H9 (cell line): ENCODE measurements around the gene MOB1B. TPM values are rescaled to one million over a fixed set of nuclear protein-coding genes. Genes with fewer than 3 reads are reported as not detected.

Source experiments
- DNase-seq: peaks from one replicate; pipeline ENCODE4 v3.0.0-alpha.2; 2017
- H2AFZ ChIP-seq: one replicate; pipeline ENCODE4 v1.6.1; 2013; ENCODE audit warnings: mild to moderate bottlenecking, low read length, control low read depth, moderate library complexity
- H2AK5ac ChIP-seq: 2 replicates; pipeline ENCODE4 v1.6.1; 2013; ENCODE audit warnings: low read length, control low read depth, mixed read lengths; ENCODE audit not compliant: insufficient read length
- H2BK120ac ChIP-seq: one replicate; pipeline ENCODE4 v1.6.1; 2013; ENCODE audit warnings: low read depth, mild to moderate bottlenecking, low read length, control low read depth, inconsistent platforms; ENCODE audit not compliant: poor library complexity, severe bottlenecking
- H2BK12ac ChIP-seq: 2 replicates; pipeline ENCODE4 v1.6.1; 2013; ENCODE audit warnings: low read length, control low read depth, mixed read lengths, low read depth; ENCODE audit not compliant: insufficient read length
- H2BK15ac ChIP-seq: 2 replicates; pipeline ENCODE4 v1.6.1; 2013; ENCODE audit warnings: low read depth, low read length, control low read depth
- H2BK20ac ChIP-seq: one replicate; pipeline ENCODE4 v1.6.1; 2013; ENCODE audit warnings: low read depth, mild to moderate bottlenecking, low read length, control low read depth, inconsistent platforms; ENCODE audit not compliant: poor library complexity, severe bottlenecking
- H2BK5ac ChIP-seq: 2 replicates; pipeline ENCODE4 v1.6.1; 2013; ENCODE audit warnings: low read length, control low read depth, mixed read lengths; ENCODE audit not compliant: insufficient read length
- H3K14ac ChIP-seq: 2 replicates; pipeline ENCODE4 v1.6.1; 2013; ENCODE audit warnings: low read length, control low read depth; ENCODE audit not compliant: insufficient read depth
- H3K18ac ChIP-seq: 2 replicates; pipeline ENCODE4 v1.6.1; 2013; ENCODE audit warnings: low read depth, mild to moderate bottlenecking, mixed read lengths, low read length, control low read depth; ENCODE audit not compliant: insufficient read length
- H3K23ac ChIP-seq: 2 replicates; pipeline ENCODE4 v1.6.1; 2013; ENCODE audit warnings: low read length, control low read depth, mixed read lengths, low read depth; ENCODE audit not compliant: insufficient read length
- H3K23me2 ChIP-seq: 2 replicates; pipeline ENCODE4 v1.6.1; 2013; ENCODE audit warnings: low read depth, mild to moderate bottlenecking, mixed read lengths, low read length, control low read depth; ENCODE audit not compliant: insufficient read length, poor library complexity, severe bottlenecking
- H3K27ac ChIP-seq: 2 replicates; pipeline ENCODE4 v1.5.1; 2013; ENCODE audit warnings: low read length, control low read depth, mixed read lengths, low read depth; ENCODE audit not compliant: insufficient read length
- H3K27me3 ChIP-seq: 2 replicates; pipeline ENCODE4 v1.6.1; 2013; ENCODE audit warnings: low read length, control low read depth, inconsistent platforms; ENCODE audit not compliant: insufficient read depth
- H3K4ac ChIP-seq: 2 replicates; pipeline ENCODE4 v1.6.1; 2013; ENCODE audit warnings: low read depth, mild to moderate bottlenecking, control low read depth, inconsistent platforms, low read length, moderate library complexity
- H3K4me1 ChIP-seq: 2 replicates; pipeline ENCODE4 v1.6.1; 2013; ENCODE audit warnings: low read length, control low read depth, inconsistent platforms; ENCODE audit not compliant: insufficient read depth
- H3K4me2 ChIP-seq: 2 replicates; pipeline ENCODE4 v1.6.1; 2013; ENCODE audit warnings: low read length, control low read depth, mixed read lengths; ENCODE audit not compliant: insufficient read length, insufficient read depth
- H3K56ac ChIP-seq: 2 replicates; pipeline ENCODE4 v1.6.1; 2013; ENCODE audit warnings: low read depth, mild to moderate bottlenecking, mixed read lengths, low read length, control low read depth; ENCODE audit not compliant: insufficient read length
- H3K79me1 ChIP-seq: 2 replicates; pipeline ENCODE4 v1.6.1; 2013; ENCODE audit warnings: low read depth, mild to moderate bottlenecking, moderate library complexity, low read length, control low read depth, inconsistent platforms; ENCODE audit not compliant: insufficient read depth, poor library complexity, severe bottlenecking
- H3K79me2 ChIP-seq: 2 replicates; pipeline ENCODE4 v1.6.1; 2013; ENCODE audit warnings: low read length, control low read depth, inconsistent platforms; ENCODE audit not compliant: insufficient read depth
- H3K9ac ChIP-seq: 2 replicates; pipeline ENCODE4 v1.6.1; 2013; ENCODE audit warnings: low read length, control low read depth, mixed read lengths; ENCODE audit not compliant: insufficient read length; ENCODE audit errors: extremely low read depth
- H3K9me3 ChIP-seq: one replicate; pipeline ENCODE4 v1.6.1; 2013; ENCODE audit warnings: low read depth, low read length, inconsistent platforms; ENCODE audit not compliant: control insufficient read depth
- H3T11ph ChIP-seq: one replicate; pipeline ENCODE4 v1.6.1; 2013; ENCODE audit warnings: mild to moderate bottlenecking, low read length, control low read depth, inconsistent platforms
- H4K20me1 ChIP-seq: one replicate; pipeline ENCODE4 v1.6.1; 2013; ENCODE audit not compliant: control insufficient read depth, insufficient read length, insufficient read depth
- H4K5ac ChIP-seq: 2 replicates; pipeline ENCODE4 v1.6.1; 2013; ENCODE audit warnings: low read depth, mild to moderate bottlenecking, mixed read lengths, low read length, control low read depth; ENCODE audit not compliant: insufficient read length
- H4K8ac ChIP-seq: replicated peaks from 2 replicates; pipeline ENCODE4 v1.6.1; 2013; ENCODE audit warnings: low read length, control low read depth, mixed read lengths, low read depth; ENCODE audit not compliant: insufficient read length
- H4K91ac ChIP-seq: 2 replicates; pipeline ENCODE4 v1.6.1; 2013; ENCODE audit warnings: low read depth, mild to moderate bottlenecking, moderate library complexity, mixed read lengths, low read length, control low read depth; ENCODE audit not compliant: insufficient read length
- H3K27ac Mint-ChIP-seq, 3 experiments: 2 replicates in 2 of 3; 3 replicates in 1 of 3; pipeline ENCODE4 v1.8.0; 2020 to 2021; ENCODE audit warnings: mixed read lengths in 3 of 3, mild to moderate bottlenecking in 1 of 3, moderate library complexity in 1 of 3
- H3K27me3 Mint-ChIP-seq: 2 replicates; pipeline ENCODE4 v1.8.0; 2021; ENCODE audit warnings: low read depth, mild to moderate bottlenecking, moderate library complexity, mixed read lengths
- H3K36me3 Mint-ChIP-seq, 3 experiments: 2 replicates in 2 of 3; 3 replicates in 1 of 3; pipeline ENCODE4 v1.8.0; 2020 to 2021; ENCODE audit warnings: low read depth in 3 of 3, mixed read lengths in 3 of 3; ENCODE audit not compliant: insufficient read depth in 1 of 3
- H3K4me1 Mint-ChIP-seq, 2 experiments: 2 replicates each; pipeline ENCODE4 v1.8.0; 2020; ENCODE audit warnings: mixed read lengths in 2 of 2
- H3K4me3 Mint-ChIP-seq, 2 experiments: 2 replicates in 1 of 2; 3 replicates in 1 of 2; pipeline ENCODE4 v1.8.0; 2020 to 2021; ENCODE audit warnings: mild to moderate bottlenecking in 2 of 2, mixed read lengths in 2 of 2, moderate library complexity in 1 of 2
- H3K9me3 Mint-ChIP-seq, 2 experiments: 2 replicates in 1 of 2; 3 replicates in 1 of 2; pipeline ENCODE4 v1.8.0; 2020; ENCODE audit warnings: mild to moderate bottlenecking in 2 of 2, mixed read lengths in 2 of 2, moderate library complexity in 1 of 2
- CTCF ChIP-seq: fragments of 200-600 bp; sonication (generic); conservative IDR thresholded peaks from 3 replicates; pipeline ENCODE4 v1.8.0; 2021; ENCODE audit warnings: antibody characterized with exemption, mild to moderate bottlenecking
- WGBS: extraction: QIAGEN DNeasy Blood & Tissue Kit; methylation state at CpG from one replicate; pipeline ENCODE4 v1.1.7; 2013; ENCODE audit warnings: missing lambda C conversion rate, low lambda C conversion rate, mixed read lengths; ENCODE audit not compliant: insufficient read length; ENCODE audit errors: extremely low coverage; 5-methylcytosine and 5-hydroxymethylcytosine counted together
- total RNA-seq: library from RNA; stranded (reverse); gene quantifications from 2 replicates; pipeline ENCODE4 v1.2.1, GENCODE V29; 2021

The MOB1B gene
- total RNA-seq, 1 experiment from 2014 or later = 30.3 TPM

GRCh38 chr4:70915036-70915815 lies 13.1 kb downstream of the MOB1B start:
- no peak for TF ChIP-seq CTCF
- no peaks in the 10 kb centered on the region for H3K9me3 ChIP-seq
- Mint-ChIP-seq H3K4me3 (no peak overlapping the region), H3K9me3 (peaks cover 9% of the 10 kb centered on the region in 2 experiments), H3K4me1 (peaks cover 0 to 7% of the 10 kb centered on the region in 2 experiments; a peak in 1 of 4 replicates), H3K27me3 (no peaks in the 10 kb centered on the region), H3K36me3 (peaks cover 17 to 32% (median 17%) of the 10 kb centered on the region in 3 experiments), H3K27ac (peak overlapping the region in 1 of 3 experiments; percentile 63; a peak in 1 of 7 replicates)
- no peak overlapping the region for H2BK15ac ChIP-seq
- no peaks in the 10 kb centered on the region for H3K23me2 ChIP-seq
- DNase-seq = no peak
- H3T11ph ChIP-seq = no peak overlapping the region
- no peak overlapping the region for H3K18ac ChIP-seq
- peaks cover 13% of the 10 kb centered on the region for H3K79me1 ChIP-seq
- H2BK12ac ChIP-seq = no peak overlapping the region
- H2BK5ac ChIP-seq = no peak overlapping the region
- H4K5ac ChIP-seq = no peak overlapping the region
- no peak overlapping the region for H3K4me2 ChIP-seq
- H3K56ac ChIP-seq = no peak overlapping the region
- no peak overlapping the region for H3K23ac ChIP-seq
- no peaks in the 10 kb centered on the region for H4K20me1 ChIP-seq
- H3K4ac ChIP-seq = no peak overlapping the region
- H4K91ac ChIP-seq = no peak overlapping the region
- no peaks in the 10 kb centered on the region for H3K4me1 ChIP-seq
- H2AFZ ChIP-seq = no peak overlapping the region
- H2AK5ac ChIP-seq = no peak overlapping the region
- H3K27ac ChIP-seq = no peak overlapping the region
- no peak overlapping the region for H2BK20ac ChIP-seq
- H3K79me2 ChIP-seq = peaks cover 16% of the 10 kb centered on the region; the same call in 1 of the 2 replicates
- WGBS = no CpG with 5 or more reads among the region's 14 CpGs
- no peak overlapping the region for H3K14ac ChIP-seq
- no peaks in the 10 kb centered on the region for H3K27me3 ChIP-seq
- H4K8ac ChIP-seq = no peak overlapping the region
- no peak overlapping the region for H2BK120ac ChIP-seq
- H3K9ac ChIP-seq = no peak overlapping the region
